ENCODE results near the gene HTATIP2.

GRCh38 chr11:20357150-20357549, 6.4 kb upstream of the HTATIP2 start:
- no peak for TF ChIP-seq EZH2 (IDR thresholded peaks at IDR 0.05; ENCODE audit: borderline replicate concordance)
- no peak for TF ChIP-seq CTCF (IDR thresholded peaks at IDR 0.05; ENCODE audit: poor library complexity)

All from hepatocyte (in vitro differentiated cells).